ENCODE data around the gene PPP2R5C.

Gene PPP2R5C

GRCh38 chr14:101956179-101956885 is 194.8 kb downstream of the PPP2R5C start:
- TF ChIP-seq TCF12 (IDR thresholded peaks at IDR 0.05; ENCODE audit: low read depth): no peak
- no peak for TF ChIP-seq CEBPB (IDR thresholded peaks at IDR 0.05)
- TF ChIP-seq YY1 (IDR thresholded peaks at IDR 0.05; ENCODE audit: low read depth): no peak
- no peak for TF ChIP-seq EGR1 (IDR thresholded peaks at IDR 0.05)
- no peak for TF ChIP-seq CREB1 (IDR thresholded peaks at IDR 0.05; ENCODE audit: low read depth)

GRCh38 chr14:101957406-101958234 is 196.1 kb downstream of the PPP2R5C start:
- TF ChIP-seq CREB1 (IDR thresholded peaks at IDR 0.05; ENCODE audit: low read depth): no peak
- TF ChIP-seq TAF1 (IDR thresholded peaks at IDR 0.05; ENCODE audit: low read depth): no peak
- TF ChIP-seq RAD21 (IDR thresholded peaks at IDR 0.05; ENCODE audit: low read depth): no peak
- no peak for TF ChIP-seq FOXM1 (IDR thresholded peaks at IDR 0.05; ENCODE audit: borderline replicate concordance, low read depth)
- TF ChIP-seq YY1 (IDR thresholded peaks at IDR 0.05; ENCODE audit: low read depth): no peak

GRCh38 chr14:101958418-101959180 is 197.1 kb downstream of the PPP2R5C start:
- TF ChIP-seq CREB1 (IDR thresholded peaks at IDR 0.05; ENCODE audit: low read depth) (no peak), CEBPB (IDR thresholded peaks at IDR 0.05) (no peak), TCF12 (IDR thresholded peaks at IDR 0.05; ENCODE audit: low read depth) (no peak), EGR1 (IDR thresholded peaks at IDR 0.05) (no peak), MAX (IDR thresholded peaks at IDR 0.05) (no peak), USF1 (IDR thresholded peaks at IDR 0.05) (no peak), ZBTB7A (IDR thresholded peaks at IDR 0.05; ENCODE audit: low read depth) (no peak), TAF1 (IDR thresholded peaks at IDR 0.05; ENCODE audit: low read depth) (no peak)

GRCh38 chr14:101959277-101959676 is 197.8 kb downstream of the PPP2R5C start:
- TF ChIP-seq TAF1 (IDR thresholded peaks at IDR 0.05; ENCODE audit: low read depth): no peak
- TF ChIP-seq TEAD4 (IDR thresholded peaks at IDR 0.05): no peak
- no peak for TF ChIP-seq EP300 (IDR thresholded peaks at IDR 0.05; ENCODE audit: borderline replicate concordance)
- no peak for TF ChIP-seq NFIC (IDR thresholded peaks at IDR 0.05)
- TF ChIP-seq TCF12 (IDR thresholded peaks at IDR 0.05; ENCODE audit: low read depth): no peak
- no peak for TF ChIP-seq FOXM1 (IDR thresholded peaks at IDR 0.05; ENCODE audit: borderline replicate concordance, low read depth)
- TF ChIP-seq USF1 (IDR thresholded peaks at IDR 0.05): no peak
- TF ChIP-seq EGR1 (IDR thresholded peaks at IDR 0.05): no peak
- no peak for TF ChIP-seq REST (IDR thresholded peaks at IDR 0.05; ENCODE audit: low read depth)
- no peak for TF ChIP-seq RAD21 (IDR thresholded peaks at IDR 0.05; ENCODE audit: low read depth)
- TF ChIP-seq YY1 (IDR thresholded peaks at IDR 0.05; ENCODE audit: low read depth): no peak
- no peak for TF ChIP-seq CREB1 (IDR thresholded peaks at IDR 0.05; ENCODE audit: low read depth)
- TF ChIP-seq MAX (IDR thresholded peaks at IDR 0.05): no peak
- no peak for TF ChIP-seq ZBTB7A (IDR thresholded peaks at IDR 0.05; ENCODE audit: low read depth)
- TF ChIP-seq CEBPB (IDR thresholded peaks at IDR 0.05): no peak

- TF ChIP-seq CEBPB (IDR thresholded peaks at IDR 0.05): no peak
- no peak for TF ChIP-seq TEAD4 (IDR thresholded peaks at IDR 0.05)
- TF ChIP-seq CREB1 (IDR thresholded peaks at IDR 0.05; ENCODE audit: low read depth): no peak
- TF ChIP-seq NFIC (IDR thresholded peaks at IDR 0.05): no peak
- TF ChIP-seq RAD21 (IDR thresholded peaks at IDR 0.05; ENCODE audit: low read depth): no peak
- TF ChIP-seq EP300 (IDR thresholded peaks at IDR 0.05; ENCODE audit: borderline replicate concordance): no peak
- no peak for TF ChIP-seq YY1 (IDR thresholded peaks at IDR 0.05; ENCODE audit: low read depth)
Observed at GRCh38 chr14:101960225-101960624, 198.7 kb downstream of the PPP2R5C start.

- peak; percentile 83 for TF ChIP-seq RAD21 (IDR thresholded peaks at IDR 0.05; ENCODE audit: low read depth)
- no peak for TF ChIP-seq CEBPB (IDR thresholded peaks at IDR 0.05)
- TF ChIP-seq TAF1 (IDR thresholded peaks at IDR 0.05; ENCODE audit: low read depth): no peak
- peak; percentile 87 for TF ChIP-seq MAX (IDR thresholded peaks at IDR 0.05)
- TF ChIP-seq REST (IDR thresholded peaks at IDR 0.05; ENCODE audit: low read depth): no peak
- no peak for TF ChIP-seq FOXM1 (IDR thresholded peaks at IDR 0.05; ENCODE audit: borderline replicate concordance, low read depth)
- no peak for TF ChIP-seq ZBTB7A (IDR thresholded peaks at IDR 0.05; ENCODE audit: low read depth)
- TF ChIP-seq EGR1 (IDR thresholded peaks at IDR 0.05): no peak
- TF ChIP-seq TCF12 (IDR thresholded peaks at IDR 0.05; ENCODE audit: low read depth): no peak
- no peak for TF ChIP-seq USF1 (IDR thresholded peaks at IDR 0.05)
- TF ChIP-seq NFIC (IDR thresholded peaks at IDR 0.05): no peak
- TF ChIP-seq YY1 (IDR thresholded peaks at IDR 0.05; ENCODE audit: low read depth): no peak
- TF ChIP-seq CREB1 (IDR thresholded peaks at IDR 0.05; ENCODE audit: low read depth): no peak
- TF ChIP-seq TEAD4 (IDR thresholded peaks at IDR 0.05): peak; percentile 40; the same call in 1 of the 2 replicates
- TF ChIP-seq EP300 (IDR thresholded peaks at IDR 0.05; ENCODE audit: borderline replicate concordance): no peak
Observed at GRCh38 chr14:101961011-101961721, 199.7 kb downstream of the PPP2R5C start.
